Measurements from ENCODE around the gene EHD4. TPM values are rescaled to one million over a fixed set of nuclear protein-coding genes. Genes with fewer than 3 reads are reported as not detected.
A peak's percentile ranks its signal among the peaks of the same experiment; 100 is the strongest.

Gene EHD4
- total RNA-seq, 4 donors from 2014 or later, result 10.0 to 25.4 (median 20.3) TPM

GRCh38 chr15:41895957-41896356 lies 76.4 kb downstream of the EHD4 start:
- Histone ChIP-seq H3K27ac (no peak overlapping the region), H3K9me3 (no peaks in the 10 kb centered on the region), H3K4me3 (no peak overlapping the region), H3K36me3 (peaks cover 0 to 27% of the 10 kb centered on the region in 2 donors), H3K27me3 (no peaks in the 10 kb centered on the region), H3K4me1 (peaks cover 0 to 33% (median 12%) of the 10 kb centered on the region in 3 donors)
- WGBS, 2 donors (ENCODE audit: low coverage in 1 of 2), result 95 to 100% methylated on average over 1 of the region's 1 CpG
- no peak for TF ChIP-seq POLR2AphosphoS5 (IDR thresholded peaks at IDR 0.05)
- TF ChIP-seq CTCF (IDR thresholded peaks at IDR 0.05), result no peak
- TF ChIP-seq POLR2A (IDR thresholded peaks at IDR 0.05), result no peak
- no peak for TF ChIP-seq EP300 (IDR thresholded peaks at IDR 0.05)
- no peak for ATAC-seq

- Histone ChIP-seq H3K4me3 (no peak overlapping the region), H3K9me3 (no peaks in the 10 kb centered on the region), H3K27me3 (no peaks in the 10 kb centered on the region), H3K27ac (peak overlapping the region in 3 of 4 donors; percentile 55 to 68 (median 57)), H3K4me1 (peaks cover 0 to 33% (median 12%) of the 10 kb centered on the region in 3 donors), H3K36me3 (peaks cover 0 to 23% of the 10 kb centered on the region in 2 donors)
- ATAC-seq, result no peak
- 87 to 98% methylated on average over 4 to 7 of the region's 11 CpGs for WGBS, 2 donors (ENCODE audit: low coverage in 1 of 2)
- TF ChIP-seq POLR2A (IDR thresholded peaks at IDR 0.05) (no peak), POLR2AphosphoS5 (IDR thresholded peaks at IDR 0.05) (no peak), EP300 (IDR thresholded peaks at IDR 0.05) (no peak), CTCF (IDR thresholded peaks at IDR 0.05) (no peak)
Measured at GRCh38 chr15:41895491-41895890, 76.9 kb downstream of the EHD4 start.

GRCh38 chr15:41894791-41895463 lies 77.4 kb downstream of the EHD4 start:
- H3K36me3 ChIP-seq, result peaks cover 0 to 17% of the 10 kb centered on the region in 2 donors
- H3K9me3 ChIP-seq, result no peaks in the 10 kb centered on the region
- peak; percentile 87 for ATAC-seq
- 28 to 63% methylated on average over 1 to 7 of the region's 24 CpGs for WGBS, 2 donors (ENCODE audit: low coverage in 1 of 2)
- no peaks in the 10 kb centered on the region for H3K27me3 ChIP-seq
- H3K4me1 ChIP-seq, result peaks cover 0 to 33% (median 12%) of the 10 kb centered on the region in 3 donors
- H3K4me3 ChIP-seq, result peak overlapping the region in 1 of 2 donors; percentile 17
- peak overlapping the region in 3 of 4 donors; percentile 55 to 68 (median 57) for H3K27ac ChIP-seq
- TF ChIP-seq EP300 (IDR thresholded peaks at IDR 0.05) (no peak), CTCF (IDR thresholded peaks at IDR 0.05) (peak in 1 of 4 experiments; percentile 15)

- 100% methylated on average over 4 of the region's 17 CpGs; no CpG with 5 or more reads in 1 of the 2 donors for WGBS, 2 donors (ENCODE audit: low coverage in 1 of 2)
- H3K27ac ChIP-seq, result peak overlapping the region in 3 of 4 donors; percentile 55 to 68 (median 57)
- ATAC-seq, result no peak
- no peaks in the 10 kb centered on the region for H3K27me3 ChIP-seq
- peaks cover 0 to 11% of the 10 kb centered on the region in 2 donors for H3K36me3 ChIP-seq
- peaks cover 0 to 33% (median 12%) of the 10 kb centered on the region in 3 donors for H3K4me1 ChIP-seq
- H3K9me3 ChIP-seq, result no peaks in the 10 kb centered on the region
- peak overlapping the region in 1 of 2 donors; percentile 17 for H3K4me3 ChIP-seq
- TF ChIP-seq CTCF (IDR thresholded peaks at IDR 0.05) (no peak), POLR2AphosphoS5 (IDR thresholded peaks at IDR 0.05) (no peak), POLR2A (IDR thresholded peaks at IDR 0.05) (no peak), EP300 (IDR thresholded peaks at IDR 0.05) (no peak)
Measured at GRCh38 chr15:41894251-41894790, 78.0 kb downstream of the EHD4 start.

Measured in gastroesophageal sphincter (tissue), 4 donors.